HAP-1 (cell line): Measurements from ENCODE around the gene CCDC33.
A peak's percentile ranks its signal among the peaks of the same experiment; 100 is the strongest.

Experiments
- DNase-seq, 2 experiments: peaks; one replicate each; pipeline ENCODE4 v3.0.0-alpha.2; 2016 to 2020; ENCODE audit warnings: low spot score in 2 of 2
- H3K27me3 ChIP-seq: fragments of 250-450 bp; sonication (Bioruptor Pico); 2 replicates; pipeline ENCODE4 v1.5.1; 2020; ENCODE audit warnings: low read depth, mild to moderate bottlenecking, moderate library complexity
- H3K36me3 ChIP-seq: fragments of 250-450 bp; sonication (Bioruptor Pico); replicated peaks from 2 replicates; pipeline ENCODE4 v1.5.1; 2020; ENCODE audit warnings: mild to moderate bottlenecking
- H3K4me1 ChIP-seq: fragments of 250-450 bp; sonication (Bioruptor Pico); 2 replicates; pipeline ENCODE4 v1.5.1; 2020; ENCODE audit warnings: mild to moderate bottlenecking
- H3K4me3 ChIP-seq: fragments of 250-450 bp; sonication (Bioruptor Pico); 2 replicates; pipeline ENCODE4 v1.5.1; 2020; ENCODE audit warnings: mild to moderate bottlenecking, moderate library complexity
- H3K9me3 ChIP-seq: fragments of 250-450 bp; sonication (Bioruptor Pico); 2 replicates; pipeline ENCODE4 v1.5.1; 2020; ENCODE audit warnings: mild to moderate bottlenecking, moderate library complexity
- in situ Hi-C: fragments of 300-500 bp; cut with MboI; formaldehyde crosslinking; loops from 3 replicates; pipeline ENCODE4 v1.14.3; 2020; ENCODE audit warnings: low sequenced_read_pairs, inconsistent platforms, mixed read lengths

The CCDC33 gene

DNA sequence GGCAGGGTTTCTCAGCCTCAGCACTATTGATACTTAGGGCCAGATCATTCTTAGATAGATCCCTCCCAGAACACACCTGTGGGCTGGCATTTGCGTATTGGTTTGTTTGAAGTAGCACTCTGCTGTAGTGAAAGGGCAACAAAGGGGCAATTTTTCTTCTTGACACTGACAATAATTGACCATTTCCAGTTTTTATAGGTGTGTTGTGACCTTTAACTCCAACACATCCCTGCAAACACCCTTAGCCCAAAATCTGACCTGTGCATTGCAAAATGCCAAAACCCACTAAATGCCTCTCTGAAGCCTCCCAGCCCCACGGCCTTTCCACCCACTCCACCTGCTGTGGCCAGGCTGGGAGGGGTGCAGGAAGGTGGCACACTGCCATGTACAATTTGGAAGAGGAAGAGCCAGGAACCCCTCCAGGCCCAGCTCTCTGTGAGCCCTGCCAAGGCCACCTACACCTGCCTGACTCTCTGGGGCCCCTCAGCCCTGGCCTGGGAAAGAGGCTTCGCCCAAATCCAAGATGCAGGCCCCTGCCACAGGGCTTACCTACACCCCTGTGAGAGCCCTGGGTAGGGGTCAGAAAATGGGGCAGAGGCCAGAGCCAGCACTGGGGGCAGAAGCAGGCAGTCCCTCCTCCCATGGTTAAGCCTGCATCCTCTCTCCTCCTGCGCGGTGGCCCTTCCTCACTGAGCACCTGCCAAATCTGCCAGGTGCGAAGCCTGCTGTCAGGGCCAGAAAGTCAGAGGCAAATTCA, 140.9 kb downstream of the CCDC33 start:
- Histone ChIP-seq H3K9me3 (no peaks in the 10 kb centered on the region), H3K27me3 (peaks cover 9% of the 10 kb centered on the region), H3K4me3 (no peak overlapping the region), H3K36me3 (no peaks in the 10 kb centered on the region), H3K4me1 (peaks cover 15% of the 10 kb centered on the region)
- DNase-seq: no peak
- in situ Hi-C loops: loop anchor here (5.0 kb wide), 1 partner anchor 395 kb away; no protein-coding TSS in a partner anchor

DNA sequence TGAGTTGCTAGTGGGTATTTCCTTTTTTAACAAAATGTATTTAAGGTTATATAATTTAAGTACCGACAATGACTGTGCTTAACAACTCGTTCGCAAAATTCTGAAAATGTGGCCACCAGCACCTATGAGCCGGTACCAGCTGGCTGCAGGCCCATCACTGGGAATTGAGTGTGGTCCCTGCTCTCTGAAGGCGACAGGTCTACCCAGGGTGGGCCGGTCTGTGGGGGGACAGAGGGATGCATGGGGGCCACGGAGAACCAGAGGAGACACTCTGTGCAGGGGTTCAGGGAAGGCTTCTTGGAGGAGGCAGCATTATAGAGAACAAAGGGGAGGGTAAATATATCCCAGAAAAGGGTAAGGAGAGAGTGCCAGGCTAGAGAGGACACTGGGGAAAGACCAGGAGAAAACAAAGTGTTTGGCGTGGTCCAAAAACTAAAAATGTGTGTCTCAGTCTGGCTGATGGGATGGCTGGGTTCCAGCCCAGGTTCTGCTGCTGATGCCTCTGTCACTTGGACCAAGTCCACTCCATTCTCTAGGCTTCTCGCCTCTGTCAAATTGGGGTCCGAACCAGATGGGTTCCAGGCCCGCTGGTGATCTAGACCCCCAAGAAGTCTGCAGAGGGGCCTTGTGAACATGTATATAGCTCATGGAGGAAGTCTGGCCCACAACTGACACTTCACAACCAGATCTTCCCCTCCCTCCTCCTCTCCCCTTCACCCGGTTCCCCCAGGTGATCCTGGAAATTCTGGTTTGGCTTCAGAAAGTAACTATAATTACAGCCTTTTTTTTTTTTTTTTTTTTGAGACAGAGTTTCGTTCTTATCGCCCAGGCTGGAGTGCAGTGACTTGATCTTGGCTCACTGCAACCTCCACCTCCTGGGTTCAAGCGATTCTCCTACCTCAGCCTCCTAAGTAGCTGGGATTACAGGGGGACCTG, 142.0 kb downstream of the CCDC33 start:
- peaks cover 15% of the 10 kb centered on the region for H3K4me1 ChIP-seq
- no peak overlapping the region for H3K4me3 ChIP-seq
- H3K27me3 ChIP-seq: peaks cover 4% of the 10 kb centered on the region; the same call in 1 of the 2 replicates
- no peaks in the 10 kb centered on the region for H3K9me3 ChIP-seq
- H3K36me3 ChIP-seq: no peaks in the 10 kb centered on the region
- in situ Hi-C loops: loop anchor here (5.0 kb wide), 1 partner anchor 394 kb away; no protein-coding TSS in a partner anchor
- no peak for DNase-seq

DNA sequence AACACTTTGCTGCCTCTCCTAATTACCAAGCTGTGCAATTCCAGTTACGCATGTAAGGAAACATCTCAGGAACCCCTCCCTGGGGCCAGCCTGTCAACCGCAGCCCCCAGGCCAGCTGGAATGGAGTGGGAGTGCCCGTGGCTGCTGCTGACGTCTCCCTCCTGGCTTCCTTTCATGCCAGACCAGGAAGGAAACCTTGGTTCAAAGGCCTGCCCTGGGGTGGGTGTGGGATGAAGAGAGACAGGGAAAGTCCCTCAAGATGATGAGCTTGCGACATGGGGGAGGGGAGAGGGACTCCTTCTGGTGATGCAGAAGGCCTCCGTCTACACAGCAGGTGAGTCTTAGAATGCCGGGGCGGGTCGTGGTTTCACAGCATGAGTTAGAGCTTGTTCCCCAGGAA, 142.7 kb downstream of the CCDC33 start:
- Histone ChIP-seq H3K27me3 (no peaks in the 10 kb centered on the region), H3K4me3 (no peak overlapping the region), H3K9me3 (no peaks in the 10 kb centered on the region), H3K4me1 (peaks cover 10% of the 10 kb centered on the region), H3K36me3 (no peaks in the 10 kb centered on the region)
- in situ Hi-C loops: loop anchor here (5.0 kb wide), 1 partner anchor 393 kb away; no protein-coding TSS in a partner anchor
- no peak for DNase-seq

GRCh38 chr15:74380361-74381189, 144.4 kb downstream of the CCDC33 start:
- DNase-seq: no peak
- Histone ChIP-seq H3K4me3 (no peak overlapping the region), H3K9me3 (no peaks in the 10 kb centered on the region), H3K36me3 (no peaks in the 10 kb centered on the region), H3K4me1 (no peaks in the 10 kb centered on the region; the same call in 1 of the 2 replicates), H3K27me3 (no peaks in the 10 kb centered on the region)
- in situ Hi-C loops: loop anchor here (5.0 to 10.0 kb wide), 2 partner anchors 62 to 104 kb away; no protein-coding TSS in a partner anchor

GRCh38 chr15:74381190-74381453, 145.0 kb downstream of the CCDC33 start:
- H3K4me3 ChIP-seq: no peak overlapping the region
- no peak for DNase-seq
- H3K36me3 ChIP-seq: no peaks in the 10 kb centered on the region
- H3K4me1 ChIP-seq: no peaks in the 10 kb centered on the region; the same call in 1 of the 2 replicates
- H3K9me3 ChIP-seq: no peaks in the 10 kb centered on the region
- in situ Hi-C loops: loop anchor here (5.0 to 10.0 kb wide), 2 partner anchors 61 to 104 kb away; no protein-coding TSS in a partner anchor
- no peaks in the 10 kb centered on the region for H3K27me3 ChIP-seq

DNA sequence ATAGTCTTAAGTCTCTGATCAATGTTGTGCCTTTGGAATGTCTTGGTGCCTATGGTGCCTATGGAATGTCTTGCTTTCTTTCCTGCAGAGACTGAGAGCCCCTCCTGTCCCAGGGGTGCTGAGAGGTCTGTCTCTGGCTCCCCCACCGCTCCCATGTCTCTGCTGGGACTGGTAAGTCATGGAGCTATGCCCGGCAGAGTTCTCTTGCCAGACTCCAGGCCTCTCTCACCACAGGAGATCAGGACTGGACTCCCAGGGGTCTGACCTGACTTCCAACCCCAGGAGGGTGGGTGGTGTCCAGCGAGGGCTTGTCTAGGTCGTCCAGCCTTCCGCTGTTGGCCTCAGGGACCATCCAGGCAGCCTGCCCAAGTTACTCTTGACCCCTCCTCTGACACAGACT, 145.4 kb downstream of the CCDC33 start:
- Histone ChIP-seq H3K4me3 (no peak overlapping the region), H3K9me3 (no peaks in the 10 kb centered on the region), H3K36me3 (no peaks in the 10 kb centered on the region), H3K4me1 (no peaks in the 10 kb centered on the region; the same call in 1 of the 2 replicates), H3K27me3 (no peaks in the 10 kb centered on the region)
- in situ Hi-C loops: loop anchor here (5.0 to 10.0 kb wide), 2 partner anchors 61 to 103 kb away; no protein-coding TSS in a partner anchor
- no peak for DNase-seq

GRCh38 chr15:74382004-74382816, 146.1 kb downstream of the CCDC33 start:
- no peaks in the 10 kb centered on the region for H3K9me3 ChIP-seq
- no peaks in the 10 kb centered on the region for H3K27me3 ChIP-seq
- no peaks in the 10 kb centered on the region; the same call in 1 of the 2 replicates for H3K4me1 ChIP-seq
- H3K36me3 ChIP-seq: no peaks in the 10 kb centered on the region
- no peak overlapping the region for H3K4me3 ChIP-seq
- in situ Hi-C loops: loop anchor here (5.0 to 10.0 kb wide), 2 partner anchors 60 to 103 kb away; no protein-coding TSS in a partner anchor
- DNase-seq: peak; percentile 87 to 98

GRCh38 chr15:74383286-74383685, 147.2 kb downstream of the CCDC33 start:
- H3K9me3 ChIP-seq: no peaks in the 10 kb centered on the region
- no peak overlapping the region for H3K4me3 ChIP-seq
- H3K36me3 ChIP-seq: no peaks in the 10 kb centered on the region
- no peaks in the 10 kb centered on the region for H3K27me3 ChIP-seq
- no peaks in the 10 kb centered on the region; the same call in 1 of the 2 replicates for H3K4me1 ChIP-seq
- no peak for DNase-seq
- in situ Hi-C loops: loop anchor here (5.0 to 10.0 kb wide), 2 partner anchors 59 to 102 kb away; no protein-coding TSS in a partner anchor

DNA sequence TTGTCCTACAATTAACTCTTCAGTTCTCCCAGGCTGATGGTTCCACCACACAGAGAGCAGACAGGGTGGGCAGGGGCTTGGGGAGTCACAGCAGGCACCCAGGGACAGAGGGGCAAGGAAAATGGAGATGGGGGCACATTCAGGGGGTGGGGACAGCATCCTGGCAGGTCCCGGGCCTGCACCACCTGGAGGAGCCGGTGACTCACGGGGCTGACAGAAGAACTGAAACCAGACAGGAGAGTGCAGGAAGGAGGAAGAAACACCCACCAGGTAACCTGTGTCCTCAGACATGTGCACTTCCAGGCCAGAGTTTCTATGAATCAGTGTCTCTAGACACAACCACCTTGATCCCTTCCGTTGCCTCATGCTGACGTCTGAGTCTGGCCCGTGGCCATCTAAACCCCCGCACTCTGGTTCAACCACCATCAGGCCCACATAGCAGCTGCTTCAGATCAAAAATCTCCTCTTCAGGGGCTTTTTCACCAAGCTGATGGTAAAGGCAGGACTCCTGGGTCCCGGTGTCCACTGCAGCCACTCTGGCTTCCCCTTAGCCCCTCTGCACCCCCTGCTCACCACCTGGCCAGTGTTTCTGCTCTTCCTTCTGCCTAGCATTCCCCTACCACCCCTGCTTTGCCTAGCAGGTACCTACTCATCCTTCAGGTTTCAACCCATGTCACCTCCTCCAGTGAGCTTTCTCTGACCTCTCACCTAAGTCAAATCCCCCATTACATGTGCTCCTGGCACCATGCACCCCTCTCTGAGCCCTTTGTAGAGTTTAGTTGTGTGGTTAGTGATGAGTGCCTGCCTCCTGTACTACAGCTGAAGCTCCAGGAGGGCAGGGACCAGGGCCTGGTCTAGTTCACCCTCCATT, 147.8 kb downstream of the CCDC33 start:
- H3K36me3 ChIP-seq: no peaks in the 10 kb centered on the region
- DNase-seq: no peak

GRCh38 chr15:74384566-74384880, 148.4 kb downstream of the CCDC33 start:
- in situ Hi-C loops: loop anchor here (5.0 to 10.0 kb wide), 2 partner anchors 58 to 100 kb away; no protein-coding TSS in a partner anchor
- Histone ChIP-seq H3K27me3 (no peaks in the 10 kb centered on the region), H3K9me3 (no peaks in the 10 kb centered on the region), H3K4me1 (no peaks in the 10 kb centered on the region; the same call in 1 of the 2 replicates), H3K4me3 (no peak overlapping the region), H3K36me3 (no peaks in the 10 kb centered on the region)
- DNase-seq: no peak

More for the DNA sequence above, 147.8 kb downstream of the CCDC33 start:
- H3K4me3 ChIP-seq: no peak overlapping the region
- no peaks in the 10 kb centered on the region for H3K9me3 ChIP-seq
- in situ Hi-C loops: loop anchor here (5.0 to 10.0 kb wide), 2 partner anchors 58 to 101 kb away; no protein-coding TSS in a partner anchor
- no peaks in the 10 kb centered on the region for H3K27me3 ChIP-seq
- H3K4me1 ChIP-seq: no peaks in the 10 kb centered on the region; the same call in 1 of the 2 replicates

DNA sequence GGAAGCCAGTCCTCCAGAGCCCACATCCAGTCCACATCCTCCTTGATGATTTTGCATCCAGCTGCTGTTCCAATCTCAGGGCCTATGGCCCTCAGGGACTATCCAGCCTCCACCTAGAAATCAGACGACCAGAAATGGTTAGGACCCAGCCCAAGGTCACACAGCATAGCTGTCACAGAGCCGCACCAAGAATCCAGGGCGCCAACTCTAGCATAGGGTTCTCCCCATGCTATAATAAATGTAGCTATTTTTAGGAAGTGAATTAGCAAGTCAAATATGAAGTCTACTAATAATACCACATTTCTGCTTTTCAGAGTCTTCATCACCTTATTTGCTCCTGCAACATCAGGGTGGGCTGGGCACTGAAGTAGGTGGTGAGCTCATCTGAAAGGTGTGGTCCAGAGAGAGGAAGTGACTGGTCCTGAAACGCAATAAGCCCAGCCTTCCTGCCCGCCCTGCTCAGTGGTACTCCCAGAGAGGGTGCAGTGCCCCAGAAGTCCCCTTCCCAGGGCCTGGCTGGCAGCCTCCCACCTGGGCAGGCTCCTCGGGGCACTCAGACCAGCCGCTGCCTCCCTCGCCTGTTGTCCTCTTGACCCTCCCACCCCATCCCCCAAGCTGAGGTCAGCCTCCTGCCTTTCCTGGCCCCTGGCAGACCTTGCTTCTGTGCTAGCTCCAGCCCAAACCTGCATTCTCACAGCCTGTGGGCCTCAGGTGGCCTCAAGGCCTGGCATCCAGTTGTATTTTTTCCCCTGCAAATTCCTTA, 148.9 kb downstream of the CCDC33 start:
- H3K4me1 ChIP-seq: no peaks in the 10 kb centered on the region; the same call in 1 of the 2 replicates
- H3K9me3 ChIP-seq: no peaks in the 10 kb centered on the region
- DNase-seq: no peak
- H3K27me3 ChIP-seq: no peaks in the 10 kb centered on the region
- H3K36me3 ChIP-seq: no peaks in the 10 kb centered on the region
- in situ Hi-C loops: loop anchor here (5.0 to 10.0 kb wide), 2 partner anchors 57 to 100 kb away; no protein-coding TSS in a partner anchor
- no peak overlapping the region for H3K4me3 ChIP-seq
